ENCODE results near the gene SARNP.

SARNP gene

GRCh38 chr12:55757701-55758100 lies 59.8 kb downstream of the SARNP start:
- no peaks in the 10 kb centered on the region for H3K4me1 ChIP-seq (ENCODE audit: insufficient read depth, low read length, severe bottlenecking)
- peaks cover 95% of the 10 kb centered on the region for H3K36me3 ChIP-seq (ENCODE audit: insufficient read depth, low read length)
- TF ChIP-seq CTCF (IDR thresholded peaks at IDR 0.05; ENCODE audit: low read length): no peak
- TF ChIP-seq EZH2 (IDR thresholded peaks at IDR 0.05; ENCODE audit: borderline replicate concordance, low read length): no peak

GRCh38 chr12:55755246-55755645 lies 62.3 kb downstream of the SARNP start:
- TF ChIP-seq EZH2 (IDR thresholded peaks at IDR 0.05; ENCODE audit: borderline replicate concordance, low read length) (no peak), CTCF (IDR thresholded peaks at IDR 0.05; ENCODE audit: low read length) (no peak)
- Histone ChIP-seq H4K20me1 (ENCODE audit: insufficient read depth, low read length) (no peaks in the 10 kb centered on the region), H3K36me3 (ENCODE audit: insufficient read depth, low read length) (peaks cover 85% of the 10 kb centered on the region), H3K27me3 (ENCODE audit: insufficient read depth, low read length) (no peaks in the 10 kb centered on the region), H3K4me1 (ENCODE audit: insufficient read depth, low read length, severe bottlenecking) (no peaks in the 10 kb centered on the region), H2AFZ (ENCODE audit: low read length) (no peak overlapping the region), H3K4me2 (ENCODE audit: low read length) (no peak overlapping the region), H3K9ac (ENCODE audit: low read length) (no peak overlapping the region), H3K9me2 (ENCODE audit: low read depth, low read length) (no peaks in the 10 kb centered on the region), H3F3A (ENCODE audit: insufficient read depth, low read length) (no peaks in the 10 kb centered on the region), H3K4me3 (ENCODE audit: low read depth, low read length, poor library complexity, severe bottlenecking) (no peak overlapping the region), H3K9me3 (ENCODE audit: low read length) (no peaks in the 10 kb centered on the region), H3K27ac (ENCODE audit: low read depth, low read length, poor library complexity, severe bottlenecking) (no peak overlapping the region), H3K79me2 (ENCODE audit: insufficient read depth, low read length) (no peaks in the 10 kb centered on the region)

More at GRCh38 chr12:55757701-55758100, 59.8 kb downstream of the SARNP start:
- Histone ChIP-seq H4K20me1 (ENCODE audit: insufficient read depth, low read length) (no peaks in the 10 kb centered on the region), H3K4me2 (ENCODE audit: low read length) (no peak overlapping the region), H3K4me3 (ENCODE audit: low read depth, low read length, poor library complexity, severe bottlenecking) (no peak overlapping the region), H3K9me2 (ENCODE audit: low read depth, low read length) (no peaks in the 10 kb centered on the region), H3K79me2 (ENCODE audit: insufficient read depth, low read length) (no peaks in the 10 kb centered on the region), H3K27ac (ENCODE audit: low read depth, low read length, poor library complexity, severe bottlenecking) (no peak overlapping the region), H2AFZ (ENCODE audit: low read length) (no peak overlapping the region), H3F3A (ENCODE audit: insufficient read depth, low read length) (no peaks in the 10 kb centered on the region), H3K27me3 (ENCODE audit: insufficient read depth, low read length) (no peaks in the 10 kb centered on the region), H3K9me3 (ENCODE audit: low read length) (no peaks in the 10 kb centered on the region), H3K9ac (ENCODE audit: low read length) (no peak overlapping the region)

GRCh38 chr12:55748230-55748993 lies 69.1 kb downstream of the SARNP start:
- H3K36me3 ChIP-seq (ENCODE audit: insufficient read depth, low read length): peaks cover 20% of the 10 kb centered on the region; the same call in 1 of the 2 replicates

More at GRCh38 chr12:55748230-55748993, 69.1 kb downstream of the SARNP start:
- H2AFZ ChIP-seq (ENCODE audit: low read length): no peak overlapping the region
- no peak for TF ChIP-seq CTCF (IDR thresholded peaks at IDR 0.05; ENCODE audit: low read length)
- no peak for TF ChIP-seq EZH2 (IDR thresholded peaks at IDR 0.05; ENCODE audit: borderline replicate concordance, low read length)
- H3K79me2 ChIP-seq (ENCODE audit: insufficient read depth, low read length): no peaks in the 10 kb centered on the region
- H4K20me1 ChIP-seq (ENCODE audit: insufficient read depth, low read length): no peaks in the 10 kb centered on the region
- H3F3A ChIP-seq (ENCODE audit: insufficient read depth, low read length): no peaks in the 10 kb centered on the region
- H3K9me3 ChIP-seq (ENCODE audit: low read length): no peaks in the 10 kb centered on the region
- H3K4me3 ChIP-seq (ENCODE audit: low read depth, low read length, poor library complexity, severe bottlenecking): no peak overlapping the region
- H3K4me1 ChIP-seq (ENCODE audit: insufficient read depth, low read length, severe bottlenecking): peaks cover 30% of the 10 kb centered on the region
- no peaks in the 10 kb centered on the region for H3K9me2 ChIP-seq (ENCODE audit: low read depth, low read length)
- H3K27ac ChIP-seq (ENCODE audit: low read depth, low read length, poor library complexity, severe bottlenecking): no peak overlapping the region
- H3K9ac ChIP-seq (ENCODE audit: low read length): no peak overlapping the region
- no peak overlapping the region for H3K4me2 ChIP-seq (ENCODE audit: low read length)
- peaks cover 7% of the 10 kb centered on the region for H3K27me3 ChIP-seq (ENCODE audit: insufficient read depth, low read length)
